ENCODE results near the gene CMC2. TPM values are rescaled to one million over a fixed set of nuclear protein-coding genes. Genes with fewer than 3 reads are reported as not detected.

The CMC2 gene
- total and polyA plus RNA-seq, 8 donors: 10.4 to 149 (median 80.6) TPM

DNA sequence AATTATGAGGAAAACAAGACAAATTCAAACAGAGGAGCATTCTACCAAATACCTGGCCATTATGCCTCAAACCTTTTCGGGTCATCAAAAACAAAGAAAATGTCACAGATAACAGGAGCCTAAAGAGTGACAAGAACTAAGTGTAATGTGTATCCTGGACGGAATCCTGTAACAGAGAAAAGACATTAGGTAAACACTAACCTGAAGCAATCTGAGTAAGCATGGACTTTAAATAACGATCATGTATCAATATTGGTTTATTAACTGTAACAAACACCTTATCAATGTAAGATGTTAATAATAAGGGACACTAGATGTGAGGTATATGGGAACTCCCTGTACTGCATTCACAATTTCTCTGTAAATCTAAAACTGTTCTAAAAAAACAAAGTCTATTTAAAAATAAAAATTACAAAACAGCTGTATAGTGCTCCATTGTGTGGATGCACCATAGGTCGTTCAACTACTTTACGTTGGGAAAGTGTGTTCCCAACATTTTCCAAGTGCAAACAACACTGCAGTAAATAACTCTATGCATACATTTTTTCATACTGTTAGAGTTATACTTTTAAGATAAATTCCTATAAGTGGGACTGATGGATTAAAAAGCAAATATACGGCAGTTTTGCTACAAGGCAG lies 14.8 kb downstream of the CMC2 start:
- H3K27me3 ChIP-seq: no peaks in the 10 kb centered on the region
- no peaks in the 10 kb centered on the region for H3K9me3 ChIP-seq
- 35 to 53% (median 47%) methylated on average over 6 of the region's 6 CpGs for WGBS, 5 donors
- TF ChIP-seq POLR2A (IDR thresholded peaks at IDR 0.05) (no peak), EP300 (IDR thresholded peaks at IDR 0.05) (no peak), POLR2AphosphoS5 (IDR thresholded peaks at IDR 0.05) (no peak)
- TF ChIP-seq, protein P1, sequence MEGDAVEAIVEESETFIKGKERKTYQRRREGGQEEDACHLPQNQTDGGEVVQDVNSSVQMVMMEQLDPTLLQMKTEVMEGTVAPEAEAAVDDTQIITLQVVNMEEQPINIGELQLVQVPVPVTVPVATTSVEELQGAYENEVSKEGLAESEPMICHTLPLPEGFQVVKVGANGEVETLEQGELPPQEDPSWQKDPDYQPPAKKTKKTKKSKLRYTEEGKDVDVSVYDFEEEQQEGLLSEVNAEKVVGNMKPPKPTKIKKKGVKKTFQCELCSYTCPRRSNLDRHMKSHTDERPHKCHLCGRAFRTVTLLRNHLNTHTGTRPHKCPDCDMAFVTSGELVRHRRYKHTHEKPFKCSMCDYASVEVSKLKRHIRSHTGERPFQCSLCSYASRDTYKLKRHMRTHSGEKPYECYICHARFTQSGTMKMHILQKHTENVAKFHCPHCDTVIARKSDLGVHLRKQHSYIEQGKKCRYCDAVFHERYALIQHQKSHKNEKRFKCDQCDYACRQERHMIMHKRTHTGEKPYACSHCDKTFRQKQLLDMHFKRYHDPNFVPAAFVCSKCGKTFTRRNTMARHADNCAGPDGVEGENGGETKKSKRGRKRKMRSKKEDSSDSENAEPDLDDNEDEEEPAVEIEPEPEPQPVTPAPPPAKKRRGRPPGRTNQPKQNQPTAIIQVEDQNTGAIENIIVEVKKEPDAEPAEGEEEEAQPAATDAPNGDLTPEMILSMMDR (IDR thresholded peaks at IDR 0.05): no peak
- H3K36me3 ChIP-seq: peaks cover 0 to 6% (median 3%) of the 10 kb centered on the region in 4 donors
- intact Hi-C loops (cut with DNase I; ENCODE audit: low total_unique reads): no loop called here
- no peak for DNase-seq
- H3K27ac ChIP-seq: no peak overlapping the region
- peaks cover 0 to 60% (median 32%) of the 10 kb centered on the region in 4 donors for H3K4me1 ChIP-seq
- no peak overlapping the region for H3K4me3 ChIP-seq

DNA sequence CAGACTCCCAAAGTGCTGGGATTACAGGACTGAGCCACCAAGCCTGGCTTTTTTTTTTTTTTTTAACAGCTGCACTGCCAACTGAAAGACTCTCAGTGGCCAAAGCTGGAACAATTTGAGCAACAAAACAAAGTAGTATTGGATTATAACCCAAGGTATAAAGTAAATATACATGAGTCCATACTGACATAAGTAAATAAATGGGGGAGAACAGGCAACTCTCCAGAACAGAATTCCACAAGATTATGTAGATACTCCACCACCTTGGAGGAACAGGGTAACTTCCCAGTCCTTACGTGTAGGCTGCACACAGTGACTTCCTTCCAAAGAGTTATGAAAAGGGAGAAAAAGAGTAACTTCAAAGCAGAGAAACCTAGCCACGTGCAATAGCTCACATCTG lies 15.7 kb downstream of the CMC2 start:
- Histone ChIP-seq H3K9me3 (no peaks in the 10 kb centered on the region), H3K27ac (no peak overlapping the region), H3K27me3 (no peaks in the 10 kb centered on the region), H3K4me3 (no peak overlapping the region), H3K4me1 (peaks cover 0 to 60% (median 34%) of the 10 kb centered on the region in 4 donors), H3K36me3 (peaks cover 0 to 6% (median 3%) of the 10 kb centered on the region in 4 donors)
- DNase-seq: no peak
- 27 to 56% (median 41%) methylated on average over 2 of the region's 2 CpGs for WGBS, 5 donors
- no peak for TF ChIP-seq POLR2A (IDR thresholded peaks at IDR 0.05)
- TF ChIP-seq, protein P1 (IDR thresholded peaks at IDR 0.05): no peak
- TF ChIP-seq POLR2AphosphoS5 (IDR thresholded peaks at IDR 0.05): no peak
- no peak for TF ChIP-seq EP300 (IDR thresholded peaks at IDR 0.05)
- intact Hi-C loops (cut with DNase I; ENCODE audit: low total_unique reads): no loop called here

DNA sequence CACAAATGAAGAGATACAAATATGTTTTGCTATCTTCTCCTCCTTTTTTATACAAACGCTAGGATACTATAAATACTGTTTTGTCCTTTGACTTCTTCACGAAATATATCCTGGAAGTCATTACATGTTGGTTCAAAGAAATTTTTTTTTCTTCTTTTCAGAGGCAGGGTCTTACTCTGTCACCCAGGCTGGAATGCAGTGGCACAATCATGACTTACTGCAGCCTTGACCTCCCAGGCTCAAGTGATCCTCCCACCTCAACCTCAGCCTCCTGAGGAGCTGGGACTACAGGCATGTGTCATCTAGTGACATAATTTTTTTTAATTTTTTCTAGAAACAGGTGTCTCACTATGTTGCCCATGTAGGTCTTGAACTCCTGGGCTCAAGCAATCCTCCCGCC lies 16.1 kb downstream of the CMC2 start:
- Histone ChIP-seq H3K4me1 (peaks cover 0 to 64% (median 34%) of the 10 kb centered on the region in 4 donors), H3K27ac (no peak overlapping the region), H3K27me3 (no peaks in the 10 kb centered on the region), H3K4me3 (no peak overlapping the region), H3K9me3 (no peaks in the 10 kb centered on the region), H3K36me3 (peaks cover 0 to 6% (median 3%) of the 10 kb centered on the region in 4 donors)
- TF ChIP-seq EP300 (IDR thresholded peaks at IDR 0.05) (no peak), POLR2A (IDR thresholded peaks at IDR 0.05) (no peak), POLR2AphosphoS5 (IDR thresholded peaks at IDR 0.05) (no peak)
- TF ChIP-seq, protein P1 (IDR thresholded peaks at IDR 0.05): no peak
- 58 to 82% (median 78%) methylated on average over 3 of the region's 3 CpGs for WGBS, 5 donors
- intact Hi-C loops (cut with DNase I; ENCODE audit: low total_unique reads): no loop called here
- DNase-seq: no peak

DNA sequence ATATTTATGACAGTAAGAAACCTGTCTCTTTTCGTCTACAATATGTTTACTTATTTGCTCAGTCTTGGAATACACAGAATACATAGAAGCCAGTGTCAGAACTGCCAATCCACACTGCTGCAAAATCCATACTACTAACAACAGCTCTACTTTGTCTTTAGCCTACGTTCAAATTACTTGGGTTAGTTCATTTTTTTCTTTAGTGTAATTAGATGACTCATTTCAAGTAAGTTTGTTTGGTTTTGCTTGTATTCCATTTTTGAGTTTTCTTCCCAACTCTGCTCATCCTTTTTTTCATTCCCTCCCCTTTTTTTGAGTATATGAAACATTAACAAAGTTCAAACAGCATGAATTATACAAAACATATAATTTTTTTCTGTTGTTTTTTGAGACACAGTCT lies 16.9 kb downstream of the CMC2 start:
- DNase-seq: no peak
- no peak for TF ChIP-seq EP300 (IDR thresholded peaks at IDR 0.05)
- no peak for TF ChIP-seq POLR2AphosphoS5 (IDR thresholded peaks at IDR 0.05)
- TF ChIP-seq POLR2A (IDR thresholded peaks at IDR 0.05): no peak
- TF ChIP-seq, protein P1 (IDR thresholded peaks at IDR 0.05): no peak
- no peaks in the 10 kb centered on the region for H3K9me3 ChIP-seq
- H3K36me3 ChIP-seq: peaks cover 0 to 6% (median under 1%) of the 10 kb centered on the region in 4 donors
- peaks cover 0 to 68% (median 33%) of the 10 kb centered on the region in 4 donors for H3K4me1 ChIP-seq
- no peak overlapping the region for H3K27ac ChIP-seq
- no peak overlapping the region for H3K4me3 ChIP-seq
- 18 to 48% (median 24%) methylated on average over 2 of the region's 2 CpGs for WGBS, 5 donors
- intact Hi-C loops (cut with DNase I; ENCODE audit: low total_unique reads): no loop called here
- H3K27me3 ChIP-seq: no peaks in the 10 kb centered on the region
